Stimulated activated naive B cell treated with anti-CD40 and anti-IgM and Interleukin-4, amounts not matched to agents 10 μg/mL and 1 μg/mL and 100 μg/mL, for 72 hours (primary cell): ENCODE measurements around the gene PLPP4.

Experiments used
- ATAC-seq, 2 donors: fragments of 150-1000 bp; cut with Tn5 transposase; replicated peaks; 2 replicates each; pipeline ENCODE4 v1.10.0; 2021; ENCODE audit warnings: moderate library complexity in 1 of 2
- DNase-seq: peaks from one replicate; pipeline ENCODE4 v3.0.0; 2021
- H3K27ac Mint-ChIP-seq: one replicate; pipeline ENCODE4 v1.8.0; 2022; ENCODE audit warnings: mild to moderate bottlenecking, mixed read lengths
- H3K27me3 Mint-ChIP-seq, 2 donors: one replicate each; pipeline ENCODE4 v1.8.0; 2022; ENCODE audit warnings: mixed read lengths in 2 of 2
- H3K36me3 Mint-ChIP-seq, 2 donors: one replicate each; pipeline ENCODE4 v1.8.0; 2022; ENCODE audit warnings: mixed read lengths in 2 of 2, mild to moderate bottlenecking in 1 of 2
- H3K4me1 Mint-ChIP-seq, 2 donors: one replicate each; pipeline ENCODE4 v1.8.0; 2022; ENCODE audit warnings: mixed read lengths in 2 of 2, mild to moderate bottlenecking in 1 of 2
- H3K4me3 Mint-ChIP-seq, 2 donors: one replicate each; pipeline ENCODE4 v1.8.0; 2022; ENCODE audit warnings: mild to moderate bottlenecking in 2 of 2, mixed read lengths in 2 of 2, moderate library complexity in 1 of 2
- H3K9me3 Mint-ChIP-seq, 2 donors: one replicate each; pipeline ENCODE4 v1.8.0; 2022; ENCODE audit warnings: mixed read lengths in 2 of 2, mild to moderate bottlenecking in 1 of 2

PLPP4 gene

DNA sequence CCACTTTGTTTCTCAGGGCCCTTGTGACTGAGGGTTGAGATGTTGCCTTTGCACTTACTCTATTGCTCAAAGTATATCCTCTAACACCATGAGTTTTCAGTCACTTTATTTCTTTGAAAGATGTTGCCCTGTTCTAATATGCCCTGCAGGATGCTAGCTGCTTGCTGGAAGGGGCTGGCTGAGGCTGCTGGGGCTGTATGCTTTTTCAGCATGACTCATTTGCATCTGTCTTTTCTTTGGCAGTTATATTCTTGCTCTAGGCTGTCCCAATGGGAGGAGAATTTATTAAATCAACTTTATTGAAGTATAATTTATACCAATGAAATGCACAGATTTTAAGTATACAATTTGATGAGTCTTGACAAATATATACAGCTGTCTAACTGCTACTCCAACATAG, 157.7 kb downstream of the PLPP4 start:
- Mint-ChIP-seq H3K9me3 (peaks cover 0 to 7% of the 10 kb centered on the region in 2 donors), H3K27me3 (no peaks in the 10 kb centered on the region), H3K4me1 (no peaks in the 10 kb centered on the region), H3K4me3 (no peak overlapping the region), H3K27ac (no peak overlapping the region), H3K36me3 (no peaks in the 10 kb centered on the region)
- no peak for ATAC-seq
- DNase-seq = no peak

GRCh38 chr10:120616311-120616911, 159.4 kb downstream of the PLPP4 start:
- H3K4me1 Mint-ChIP-seq = no peaks in the 10 kb centered on the region
- ATAC-seq = no peak
- H3K27me3 Mint-ChIP-seq = peaks cover 0 to 3% of the 10 kb centered on the region in 2 donors
- no peak overlapping the region for H3K4me3 Mint-ChIP-seq
- H3K9me3 Mint-ChIP-seq = peaks cover 0 to 9% of the 10 kb centered on the region in 2 donors
- H3K36me3 Mint-ChIP-seq = no peaks in the 10 kb centered on the region
- no peak for DNase-seq
- H3K27ac Mint-ChIP-seq = no peak overlapping the region

- no peak for DNase-seq
- Mint-ChIP-seq H3K27me3 (peaks cover 0 to 6% of the 10 kb centered on the region in 2 donors), H3K9me3 (peaks cover 4 to 9% of the 10 kb centered on the region in 2 donors), H3K4me3 (no peak overlapping the region), H3K27ac (no peak overlapping the region), H3K4me1 (no peaks in the 10 kb centered on the region), H3K36me3 (no peaks in the 10 kb centered on the region)
- no peak for ATAC-seq
Observed at GRCh38 chr10:120628197-120628596, 171.2 kb downstream of the PLPP4 start.

- H3K27me3 Mint-ChIP-seq = peaks cover 4 to 11% of the 10 kb centered on the region in 2 donors
- no peaks in the 10 kb centered on the region for H3K4me1 Mint-ChIP-seq
- H3K27ac Mint-ChIP-seq = no peak overlapping the region
- H3K36me3 Mint-ChIP-seq = no peaks in the 10 kb centered on the region
- DNase-seq (no peak), ATAC-seq (no peak)
- no peak overlapping the region for H3K4me3 Mint-ChIP-seq
- H3K9me3 Mint-ChIP-seq = peaks cover 4 to 9% of the 10 kb centered on the region in 2 donors
Observed at GRCh38 chr10:120630266-120630665, 173.2 kb downstream of the PLPP4 start.

GRCh38 chr10:120632047-120632446, 175.0 kb downstream of the PLPP4 start:
- H3K4me3 Mint-ChIP-seq = no peak overlapping the region
- H3K9me3 Mint-ChIP-seq = peaks cover 4 to 9% of the 10 kb centered on the region in 2 donors
- ATAC-seq (no peak), DNase-seq (no peak)
- peaks cover 8 to 16% of the 10 kb centered on the region in 2 donors for H3K27me3 Mint-ChIP-seq
- no peaks in the 10 kb centered on the region for H3K4me1 Mint-ChIP-seq
- H3K36me3 Mint-ChIP-seq = no peaks in the 10 kb centered on the region
- H3K27ac Mint-ChIP-seq = no peak overlapping the region

DNA sequence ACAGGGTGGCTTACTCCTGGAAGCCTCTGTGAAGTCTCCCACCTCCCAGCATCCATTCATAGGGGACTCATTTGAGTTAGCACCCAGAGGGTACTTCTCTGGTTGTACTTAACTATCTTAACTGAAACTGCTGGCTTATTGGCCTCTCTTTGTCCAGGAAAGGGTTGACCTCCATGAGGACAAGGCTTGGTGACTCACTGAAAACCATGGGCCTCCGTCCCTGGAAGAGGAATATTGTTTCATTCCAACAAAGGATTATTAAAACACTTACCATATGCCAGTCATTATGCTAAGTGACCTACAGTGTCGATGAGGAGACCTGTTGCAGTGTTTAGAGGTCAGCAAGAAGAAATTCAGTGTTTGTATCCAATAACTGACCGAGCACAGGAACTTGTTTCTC, 175.9 kb downstream of the PLPP4 start:
- no peak for DNase-seq
- Mint-ChIP-seq H3K27me3 (peaks cover 8 to 13% of the 10 kb centered on the region in 2 donors), H3K27ac (no peak overlapping the region), H3K4me1 (no peaks in the 10 kb centered on the region), H3K36me3 (no peaks in the 10 kb centered on the region), H3K4me3 (no peak overlapping the region), H3K9me3 (peaks cover 4 to 8% of the 10 kb centered on the region in 2 donors)
- ATAC-seq = no peak

- Mint-ChIP-seq H3K27ac (no peak overlapping the region), H3K9me3 (peaks cover 0 to 1% of the 10 kb centered on the region in 2 donors), H3K4me1 (no peaks in the 10 kb centered on the region), H3K36me3 (no peaks in the 10 kb centered on the region), H3K4me3 (no peak overlapping the region), H3K27me3 (peaks cover 8 to 10% of the 10 kb centered on the region in 2 donors)
- DNase-seq (no peak), ATAC-seq (no peak)
Observed at GRCh38 chr10:120634659-120635058, 177.6 kb downstream of the PLPP4 start.
